T-helper 1 cell treated with Interleukin-12 subunit alpha and Interleukin-12 subunit beta and Interleukin-4 antibody, amounts not matched to agents 30 μg/mL and 1 μg/mL, for 36 hours (primary cell): Measurements from ENCODE around the gene BAIAP2L1.
"Not testable (repeated sequence)": the region's sequence is repeated elsewhere in the genome, so short reads cannot be mapped to it uniquely, and the experiment has no call there.

ENCODE experiments used
- H3K27ac Mint-ChIP-seq: one replicate; pipeline ENCODE4 v1.8.0; 2021; ENCODE audit warnings: mild to moderate bottlenecking, mixed read lengths
- H3K27me3 Mint-ChIP-seq: one replicate; pipeline ENCODE4 v1.8.0; 2021; ENCODE audit warnings: low read depth, mixed read lengths
- H3K36me3 Mint-ChIP-seq: one replicate; pipeline ENCODE4 v1.8.0; 2021; ENCODE audit warnings: low read depth, mixed read lengths
- H3K4me1 Mint-ChIP-seq: one replicate; pipeline ENCODE4 v1.8.0; 2021; ENCODE audit warnings: low read depth, mixed read lengths
- H3K4me3 Mint-ChIP-seq: one replicate; pipeline ENCODE4 v1.8.0; 2021; ENCODE audit warnings: mild to moderate bottlenecking, moderate library complexity, mixed read lengths
- H3K9me3 Mint-ChIP-seq: one replicate; pipeline ENCODE4 v1.8.0; 2021; ENCODE audit warnings: mixed read lengths

BAIAP2L1 gene

GRCh38 chr7:98413655-98414054, 12.8 kb upstream of the BAIAP2L1 start:
- H3K27ac Mint-ChIP-seq: not testable (repeated sequence)

DNA sequence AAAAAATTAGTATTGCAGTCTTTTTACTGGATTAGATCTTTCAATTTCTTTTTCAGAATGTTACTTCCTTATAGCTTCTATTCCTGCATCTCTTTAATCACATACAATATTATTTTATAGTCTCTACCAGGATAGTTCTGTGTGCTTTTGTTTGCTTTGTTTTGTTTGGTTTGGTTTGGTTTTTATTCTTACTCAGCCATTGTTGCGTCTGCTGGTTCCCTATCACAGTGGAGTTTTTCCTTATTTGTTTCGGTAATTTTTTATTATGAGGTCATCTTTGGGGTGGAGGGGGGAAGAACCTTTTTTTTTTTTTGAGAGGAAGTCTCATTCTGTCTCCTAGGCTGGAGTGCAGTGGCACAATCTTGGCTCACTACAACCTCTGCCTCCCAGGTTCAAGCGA, 9.0 kb upstream of the BAIAP2L1 start:
- Mint-ChIP-seq H3K9me3 (no peaks in the 10 kb centered on the region), H3K4me3 (no peak overlapping the region), H3K4me1 (no peaks in the 10 kb centered on the region), H3K27ac (no peak overlapping the region), H3K27me3 (no peaks in the 10 kb centered on the region), H3K36me3 (no peaks in the 10 kb centered on the region)

More at GRCh38 chr7:98413655-98414054, 12.8 kb upstream of the BAIAP2L1 start:
- H3K4me3 Mint-ChIP-seq, H3K27me3 Mint-ChIP-seq, H3K9me3 Mint-ChIP-seq, H3K4me1 Mint-ChIP-seq, H3K36me3 Mint-ChIP-seq: not testable (repeated sequence)

DNA sequence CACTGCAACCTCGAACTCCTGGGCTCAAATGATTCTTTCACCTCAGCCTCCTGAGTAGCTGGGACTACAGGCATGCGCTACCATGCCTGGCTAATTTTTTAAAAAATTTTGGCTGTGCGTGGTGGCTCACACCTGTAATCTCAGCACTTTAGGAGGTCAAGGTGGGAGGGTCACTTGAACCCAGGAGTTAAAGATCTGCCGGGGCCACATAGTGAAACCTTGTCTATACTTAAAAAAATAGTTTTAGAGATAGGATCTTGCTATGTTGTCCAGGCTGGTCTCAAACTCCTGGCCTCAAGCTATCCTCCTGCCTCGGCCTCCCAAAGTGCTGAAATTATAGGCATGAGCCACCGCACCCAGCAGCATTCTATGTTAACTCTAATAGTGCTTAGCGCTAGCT, 7.3 kb upstream of the BAIAP2L1 start:
- not testable (repeated sequence) for H3K27me3 Mint-ChIP-seq, H3K4me3 Mint-ChIP-seq, H3K36me3 Mint-ChIP-seq, H3K27ac Mint-ChIP-seq, H3K4me1 Mint-ChIP-seq, H3K9me3 Mint-ChIP-seq

DNA sequence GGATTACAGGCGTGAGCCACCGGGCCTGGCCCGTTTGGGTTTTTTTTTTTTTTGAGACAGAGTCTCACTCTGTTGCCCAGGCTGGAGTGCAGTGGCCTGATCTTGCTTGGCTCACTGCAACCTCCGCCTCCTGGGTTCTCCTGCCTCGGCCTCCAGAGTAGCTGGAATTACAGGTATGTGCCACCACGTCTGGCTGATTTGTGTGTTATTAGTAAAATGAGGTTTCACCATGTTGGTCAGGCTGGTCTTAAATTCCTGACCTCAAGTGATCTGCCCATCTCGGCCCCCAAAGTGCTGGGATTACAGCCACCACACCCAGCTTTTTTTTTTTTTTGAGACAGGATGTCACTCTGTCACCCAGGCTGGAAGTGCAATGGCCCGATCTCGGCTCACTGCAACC, 5.9 kb upstream of the BAIAP2L1 start:
- no peak overlapping the region for H3K27ac Mint-ChIP-seq
- no peaks in the 10 kb centered on the region for H3K36me3 Mint-ChIP-seq
- no peaks in the 10 kb centered on the region for H3K27me3 Mint-ChIP-seq

GRCh38 chr7:98404840-98405239, 4.0 kb upstream of the BAIAP2L1 start:
- Mint-ChIP-seq H3K4me1 (peaks cover 1% of the 10 kb centered on the region), H3K9me3 (no peaks in the 10 kb centered on the region), H3K36me3 (no peaks in the 10 kb centered on the region), H3K27me3 (peaks cover 2% of the 10 kb centered on the region), H3K27ac (no peak overlapping the region), H3K4me3 (no peak overlapping the region)

More for the DNA sequence above, 5.9 kb upstream of the BAIAP2L1 start:
- no peaks in the 10 kb centered on the region for H3K9me3 Mint-ChIP-seq
- H3K4me1 Mint-ChIP-seq: no peaks in the 10 kb centered on the region
- no peak overlapping the region for H3K4me3 Mint-ChIP-seq

DNA sequence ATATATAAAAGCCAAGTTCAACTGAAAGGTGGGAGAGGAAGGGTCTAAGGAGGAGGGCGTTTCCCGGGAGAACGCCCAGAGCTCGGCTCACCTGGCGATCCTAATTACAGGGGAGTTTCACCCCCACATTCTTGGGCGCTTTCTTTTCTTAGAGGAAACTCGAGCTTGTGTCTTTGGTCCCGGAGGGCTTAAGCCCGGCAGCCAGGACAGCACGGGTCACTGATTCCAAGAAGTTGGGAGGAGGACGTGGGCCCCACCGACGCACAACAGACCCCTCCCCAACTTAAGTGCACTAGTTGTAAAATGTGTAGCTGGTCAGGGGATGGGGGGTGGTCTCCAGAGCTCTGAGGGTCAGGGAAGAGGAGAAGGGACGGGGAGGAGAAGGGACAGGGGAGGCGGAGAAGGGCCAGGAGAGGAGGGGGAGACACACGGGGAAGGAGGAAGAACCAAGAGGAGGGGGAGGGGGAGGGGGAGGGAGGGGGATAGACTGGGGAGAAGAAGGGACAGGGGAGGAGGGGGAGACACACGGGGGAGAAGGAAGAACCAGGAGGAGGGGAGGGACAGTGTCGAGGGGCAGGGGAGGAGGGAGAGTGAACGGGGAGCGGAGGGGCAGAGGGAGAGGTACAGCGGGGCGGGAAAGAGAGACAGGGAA, 874 bp downstream of the BAIAP2L1 start:
- H3K4me3 Mint-ChIP-seq: peak overlapping the region; percentile 29
- peak overlapping the region; percentile 50 for H3K27ac Mint-ChIP-seq
- H3K9me3 Mint-ChIP-seq: no peaks in the 10 kb centered on the region
- peaks cover 1% of the 10 kb centered on the region for H3K4me1 Mint-ChIP-seq
- H3K36me3 Mint-ChIP-seq: no peaks in the 10 kb centered on the region
- H3K27me3 Mint-ChIP-seq: peaks cover 21% of the 10 kb centered on the region

GRCh38 chr7:98399462-98399861, 1.4 kb downstream of the BAIAP2L1 start:
- H3K36me3 Mint-ChIP-seq: no peaks in the 10 kb centered on the region

DNA sequence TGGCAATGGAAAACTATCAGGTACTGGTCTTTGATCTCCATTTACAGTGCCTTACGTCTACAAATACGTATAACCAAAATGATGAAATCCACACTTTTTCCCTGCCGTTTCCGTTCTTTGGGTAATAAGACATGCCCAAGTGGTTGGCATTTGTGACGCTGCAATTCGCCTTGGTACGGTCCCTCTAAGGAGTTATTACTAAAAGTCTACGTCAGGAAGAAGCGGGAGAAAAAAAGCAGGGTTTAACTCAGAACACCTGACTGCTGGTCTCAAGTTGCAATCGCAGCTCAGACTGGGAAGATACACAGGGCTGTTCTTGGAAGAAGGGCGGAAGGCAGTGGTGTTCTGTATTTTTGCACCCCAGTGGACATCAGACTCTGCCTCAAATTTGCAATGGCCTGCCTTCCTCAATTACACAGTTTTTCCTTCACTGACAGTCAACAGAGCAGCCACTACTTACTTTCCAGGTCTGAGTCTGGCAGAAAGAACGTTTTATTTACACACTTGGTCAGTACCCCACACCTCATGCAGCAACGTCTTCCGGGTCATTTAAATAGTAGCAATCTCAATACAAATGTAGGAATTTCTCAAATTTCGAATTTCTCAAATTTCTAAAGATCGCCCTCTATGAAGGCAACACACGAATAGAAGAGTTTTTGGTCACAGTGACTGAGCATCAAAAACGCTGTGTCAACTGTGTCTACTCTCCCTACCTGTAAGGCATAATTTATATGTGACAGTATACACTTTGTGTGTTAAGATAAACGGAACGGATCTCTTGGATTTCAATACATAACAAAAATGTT, 2.1 kb downstream of the BAIAP2L1 start:
- peaks cover 21% of the 10 kb centered on the region for H3K27me3 Mint-ChIP-seq

More at GRCh38 chr7:98399462-98399861, 1.4 kb downstream of the BAIAP2L1 start:
- Mint-ChIP-seq H3K27me3 (peaks cover 21% of the 10 kb centered on the region), H3K4me1 (peaks cover 1% of the 10 kb centered on the region), H3K27ac (peak overlapping the region; percentile 50), H3K4me3 (peak overlapping the region; percentile 29), H3K9me3 (no peaks in the 10 kb centered on the region)

DNA sequence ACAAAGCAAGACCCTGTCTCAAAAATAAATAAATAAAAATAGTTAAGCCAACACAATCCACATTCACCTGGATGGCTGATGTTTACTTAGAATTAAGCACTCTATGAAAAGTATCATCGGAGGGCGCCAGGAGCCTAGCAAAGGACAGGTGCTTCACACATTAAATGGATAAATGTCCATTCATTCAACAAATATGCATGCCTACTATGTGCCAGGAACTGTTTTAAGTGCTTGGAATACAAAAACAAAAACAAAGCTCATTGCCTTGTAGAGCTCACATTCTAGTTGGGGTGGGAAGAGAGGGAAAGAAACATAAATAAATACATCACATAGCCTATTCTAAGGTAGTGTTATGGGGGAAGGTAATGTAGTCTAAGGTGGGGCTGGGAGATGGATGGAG, 4.1 kb downstream of the BAIAP2L1 start:
- Mint-ChIP-seq H3K4me3 (no peak overlapping the region), H3K4me1 (peaks cover 1% of the 10 kb centered on the region), H3K36me3 (no peaks in the 10 kb centered on the region), H3K27me3 (peaks cover 21% of the 10 kb centered on the region), H3K27ac (no peak overlapping the region), H3K9me3 (no peaks in the 10 kb centered on the region)

More for the DNA sequence above, 2.1 kb downstream of the BAIAP2L1 start:
- H3K9me3 Mint-ChIP-seq: no peaks in the 10 kb centered on the region
- H3K27ac Mint-ChIP-seq: no peak overlapping the region
- H3K4me3 Mint-ChIP-seq: no peak overlapping the region
- H3K36me3 Mint-ChIP-seq: no peaks in the 10 kb centered on the region
- H3K4me1 Mint-ChIP-seq: peaks cover 1% of the 10 kb centered on the region

GRCh38 chr7:98395951-98396350, 4.9 kb downstream of the BAIAP2L1 start:
- H3K27me3 Mint-ChIP-seq: peaks cover 21% of the 10 kb centered on the region
- H3K36me3 Mint-ChIP-seq: no peaks in the 10 kb centered on the region
- H3K9me3 Mint-ChIP-seq: no peaks in the 10 kb centered on the region
- H3K4me1 Mint-ChIP-seq: no peaks in the 10 kb centered on the region
- no peak overlapping the region for H3K4me3 Mint-ChIP-seq
- H3K27ac Mint-ChIP-seq: no peak overlapping the region

- Mint-ChIP-seq H3K4me1 (no peaks in the 10 kb centered on the region), H3K4me3 (no peak overlapping the region), H3K9me3 (no peaks in the 10 kb centered on the region), H3K36me3 (no peaks in the 10 kb centered on the region), H3K27me3 (peaks cover 21% of the 10 kb centered on the region), H3K27ac (no peak overlapping the region)
Measured at GRCh38 chr7:98395481-98395880, 5.4 kb downstream of the BAIAP2L1 start.

- H3K27me3 Mint-ChIP-seq: peaks cover 15% of the 10 kb centered on the region
- H3K4me1 Mint-ChIP-seq: no peaks in the 10 kb centered on the region
- no peaks in the 10 kb centered on the region for H3K9me3 Mint-ChIP-seq
- H3K4me3 Mint-ChIP-seq: no peak overlapping the region
- H3K36me3 Mint-ChIP-seq: no peaks in the 10 kb centered on the region
- H3K27ac Mint-ChIP-seq: no peak overlapping the region
Measured at GRCh38 chr7:98394377-98394836, 6.5 kb downstream of the BAIAP2L1 start.

DNA sequence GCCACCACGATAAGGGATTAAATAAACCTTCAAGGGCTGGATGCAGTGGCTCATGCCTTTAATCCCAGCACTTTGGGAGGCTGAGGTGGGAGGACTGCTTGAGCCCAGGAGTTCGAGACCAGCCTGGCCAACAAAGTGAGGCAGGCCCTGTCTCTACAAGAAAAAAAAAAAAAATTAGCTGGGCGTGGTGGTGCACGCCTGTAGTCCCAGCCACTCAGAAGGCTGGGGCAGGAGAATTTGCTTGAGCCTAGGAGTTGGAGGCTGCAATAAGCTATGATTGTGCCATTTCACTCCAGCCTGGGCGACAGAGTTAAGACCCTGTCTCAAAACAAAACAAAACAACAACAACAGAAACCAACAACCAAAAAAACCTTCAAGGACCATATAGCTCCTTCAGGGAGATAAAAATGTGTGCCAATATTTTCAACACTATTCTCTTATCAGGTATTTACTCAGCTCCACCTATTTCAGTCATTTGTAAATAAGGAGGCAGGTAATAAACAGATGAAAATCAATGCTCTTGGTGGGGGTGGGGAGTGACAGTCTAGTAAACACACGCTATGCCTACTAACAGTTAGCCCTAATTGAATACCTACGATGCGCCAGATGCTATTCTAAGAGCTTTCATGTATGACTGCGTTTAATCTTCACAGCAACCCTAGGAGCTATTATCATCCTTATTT, 13.2 kb downstream of the BAIAP2L1 start:
- Mint-ChIP-seq H3K9me3 (no peaks in the 10 kb centered on the region), H3K27ac (no peak overlapping the region), H3K4me1 (no peaks in the 10 kb centered on the region), H3K27me3 (no peaks in the 10 kb centered on the region), H3K36me3 (no peaks in the 10 kb centered on the region), H3K4me3 (no peak overlapping the region)

GRCh38 chr7:98387131-98387530, 13.8 kb downstream of the BAIAP2L1 start:
- Mint-ChIP-seq H3K4me3 (no peak overlapping the region), H3K36me3 (no peaks in the 10 kb centered on the region), H3K9me3 (no peaks in the 10 kb centered on the region), H3K27ac (no peak overlapping the region), H3K4me1 (no peaks in the 10 kb centered on the region), H3K27me3 (no peaks in the 10 kb centered on the region)

GRCh38 chr7:98385532-98385931, 15.4 kb downstream of the BAIAP2L1 start:
- not testable (repeated sequence) for H3K4me3 Mint-ChIP-seq, H3K36me3 Mint-ChIP-seq, H3K27me3 Mint-ChIP-seq, H3K4me1 Mint-ChIP-seq, H3K27ac Mint-ChIP-seq, H3K9me3 Mint-ChIP-seq
